ENCODE data around the gene PZP.

PZP gene

GRCh38 chr12:9115731-9116559 is 92.2 kb downstream of the PZP start, which contains the start of gene A2M:
Gene A2M, minus strand, starts transcription at chr12:9115919. Its CDS starts 70 bp downstream, at chr12:9115849.
- H2AFZ ChIP-seq = no peak within 1 kb of the TSS
- no peaks in the 10 kb centered on the region for H3K36me3 ChIP-seq (ENCODE audit: control insufficient read depth, insufficient read depth, low read length)
- H3K27ac ChIP-seq = peak within 1 kb of the TSS; percentile 57
- H3K27me3 ChIP-seq (ENCODE audit: control insufficient read depth, insufficient read depth, low read length) = no peaks in the 10 kb centered on the region
- no peaks in the 10 kb centered on the region for H3K4me1 ChIP-seq
- H3K9ac ChIP-seq = no peak within 1 kb of the TSS
- H3K4me3 ChIP-seq (ENCODE audit: low read depth, low read length) = peak within 1 kb of the TSS; percentile 19
- H3K4me2 ChIP-seq (ENCODE audit: low read length) = no peak within 1 kb of the TSS
- no peaks in the 10 kb centered on the region for H3K9me3 ChIP-seq (ENCODE audit: control insufficient read depth, low read length)
- no peak for TF ChIP-seq CTCF (IDR thresholded peaks at IDR 0.05)
- no peaks in the 10 kb centered on the region for H3K79me2 ChIP-seq

DNA sequence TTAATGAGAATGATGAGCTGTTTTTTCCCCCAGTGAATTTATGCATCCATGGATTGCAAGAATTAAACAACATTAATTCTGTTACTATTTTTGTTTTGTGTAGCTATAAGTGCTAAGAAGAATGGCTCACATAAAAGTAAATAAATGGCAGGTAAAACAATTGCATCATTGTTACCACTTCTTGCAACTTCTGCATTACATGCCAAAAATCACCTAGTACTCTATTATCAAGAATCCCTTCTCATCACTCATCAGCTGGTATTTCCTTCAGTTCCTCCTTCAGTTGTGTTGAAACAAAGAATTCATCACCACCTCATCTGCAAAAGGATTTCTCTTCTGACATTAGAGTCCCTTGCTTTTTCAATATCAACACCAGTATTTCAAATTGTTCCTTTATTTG is 93.2 kb downstream of the PZP start:
- Histone ChIP-seq H3K4me1 (no peaks in the 10 kb centered on the region), H3K27me3 (ENCODE audit: control insufficient read depth, insufficient read depth, low read length) (no peaks in the 10 kb centered on the region), H2AFZ (no peak overlapping the region), H3K9me3 (ENCODE audit: control insufficient read depth, low read length) (no peaks in the 10 kb centered on the region), H3K4me3 (ENCODE audit: low read depth, low read length) (peak overlapping the region; percentile 19), H3K9ac (no peak overlapping the region), H3K79me2 (no peaks in the 10 kb centered on the region), H3K4me2 (ENCODE audit: low read length) (no peak overlapping the region), H3K27ac (no peak overlapping the region), H3K36me3 (ENCODE audit: control insufficient read depth, insufficient read depth, low read length) (no peaks in the 10 kb centered on the region)
- TF ChIP-seq CTCF (IDR thresholded peaks at IDR 0.05) = no peak

DNA sequence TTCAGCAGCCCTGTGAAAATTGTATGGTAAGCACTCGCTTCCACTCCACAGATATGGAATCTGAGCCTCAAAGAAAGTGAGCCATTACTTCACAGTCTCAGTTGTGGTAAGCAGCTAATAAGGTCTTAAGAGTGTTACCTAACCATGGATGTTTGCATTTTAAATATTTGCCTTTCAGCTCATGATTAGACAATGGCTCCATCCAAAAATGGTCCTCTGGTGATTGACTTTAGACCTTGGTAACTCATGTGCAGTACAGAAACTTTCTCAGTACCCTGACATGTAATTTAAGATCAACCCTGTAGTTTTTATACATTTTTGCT is 94.2 kb downstream of the PZP start:
- Histone ChIP-seq H3K4me1 (no peaks in the 10 kb centered on the region), H3K9me3 (ENCODE audit: control insufficient read depth, low read length) (no peaks in the 10 kb centered on the region), H3K27ac (no peak overlapping the region)

DNA sequence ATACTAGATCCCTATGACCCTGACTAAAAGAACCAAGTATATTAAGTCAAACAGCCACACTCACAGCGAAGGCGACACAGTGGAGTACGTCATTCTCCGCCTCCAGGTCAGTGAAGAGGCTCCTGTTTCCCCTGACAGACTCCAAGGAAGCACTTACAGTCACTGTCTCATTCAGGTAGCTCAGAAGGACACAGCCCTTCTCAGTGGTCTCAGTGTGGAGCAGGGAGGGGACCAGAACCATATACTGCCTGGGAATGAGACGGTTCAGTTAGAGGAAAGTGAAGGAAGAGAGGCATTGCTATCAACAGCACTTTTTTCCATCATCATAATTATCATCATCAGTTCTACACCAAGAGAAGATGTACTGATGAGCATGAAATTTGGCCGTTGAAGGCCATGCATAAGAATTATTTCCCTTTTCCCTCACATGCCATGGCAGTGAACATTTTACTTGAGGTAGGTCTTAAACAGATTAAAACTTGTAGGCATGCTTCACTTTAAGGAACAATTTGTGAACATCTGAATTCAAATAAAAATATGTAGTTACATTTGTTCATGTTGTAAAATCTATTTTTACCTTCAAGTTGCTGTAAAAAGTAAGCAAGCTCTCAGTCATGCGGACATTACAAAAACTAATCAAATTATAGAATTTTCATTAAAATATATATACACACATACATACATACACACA is 94.8 kb downstream of the PZP start:
- no peak overlapping the region for H2AFZ ChIP-seq
- H3K79me2 ChIP-seq = no peaks in the 10 kb centered on the region
- TF ChIP-seq CTCF (IDR thresholded peaks at IDR 0.05) = no peak
- H3K4me3 ChIP-seq (ENCODE audit: low read depth, low read length) = peak overlapping the region; percentile 23
- H3K4me1 ChIP-seq = no peaks in the 10 kb centered on the region
- no peaks in the 10 kb centered on the region for H3K36me3 ChIP-seq (ENCODE audit: control insufficient read depth, insufficient read depth, low read length)
- peak overlapping the region; percentile 8 for H3K4me2 ChIP-seq (ENCODE audit: low read length)
- H3K9ac ChIP-seq = no peak overlapping the region
- H3K9me3 ChIP-seq (ENCODE audit: control insufficient read depth, low read length) = no peaks in the 10 kb centered on the region
- H3K27ac ChIP-seq = no peak overlapping the region
- H3K27me3 ChIP-seq (ENCODE audit: control insufficient read depth, insufficient read depth, low read length) = no peaks in the 10 kb centered on the region

More for the DNA sequence above, 94.2 kb downstream of the PZP start:
- H3K9ac ChIP-seq = no peak overlapping the region
- no peak overlapping the region for H3K4me2 ChIP-seq (ENCODE audit: low read length)
- H3K27me3 ChIP-seq (ENCODE audit: control insufficient read depth, insufficient read depth, low read length) = no peaks in the 10 kb centered on the region
- peak overlapping the region; percentile 23 for H3K4me3 ChIP-seq (ENCODE audit: low read depth, low read length)
- TF ChIP-seq CTCF (IDR thresholded peaks at IDR 0.05) = no peak
- H2AFZ ChIP-seq = no peak overlapping the region
- no peaks in the 10 kb centered on the region for H3K79me2 ChIP-seq
- H3K36me3 ChIP-seq (ENCODE audit: control insufficient read depth, insufficient read depth, low read length) = no peaks in the 10 kb centered on the region

All from parathyroid adenoma (tissue), 2 donors.